PC-9 (cell line): ENCODE measurements around the gene UBA3. TPM values are rescaled to one million over a fixed set of nuclear protein-coding genes. Genes with fewer than 3 reads are reported as not detected.

ENCODE experiments used
- BruUV-seq: library from RNA; stranded (reverse); fragments of 400-500 nt; replicated peaks from 2 replicates; lab custom pipeline; 2021; lab: Mats Ljungman, UMichigan
- CTCF ChIA-PET: fragments of 300-600 bp; sonication (Branson Sonifier 250); formaldehyde crosslinking; loops from one replicate; lab custom pipeline; 2022; ENCODE audit warnings: antibody characterized with exemption; lab: Charles Lee
- POLR2A ChIA-PET: fragments of 300-600 bp; sonication (Branson Sonifier 250); formaldehyde crosslinking; loops from one replicate; lab custom pipeline; 2022; ENCODE audit warnings: antibody characterized with exemption; ENCODE audit not compliant: unreplicated experiment; lab: Charles Lee
- DNase-seq, 2 experiments: peaks; one replicate each; pipeline versions ENCODE4 v3.0.0 to v3.0.0-alpha.2; 2015 to 2022; ENCODE audit warnings: mixed read lengths in 1 of 2
- H2AFZ ChIP-seq: fragments of 200-600 bp; sonication (generic); 2 replicates; pipeline ENCODE4 v1.8.1; 2017; ENCODE audit warnings: antibody characterized with exemption
- H3F3A ChIP-seq: fragments of 200-600 bp; sonication (generic); 2 replicates; pipeline ENCODE4 v1.8.1; 2017; ENCODE audit warnings: antibody characterized with exemption, mild to moderate bottlenecking, low read depth; ENCODE audit not compliant: insufficient read depth
- H3K27ac ChIP-seq: fragments of 200-600 bp; sonication (generic); 2 replicates; pipeline ENCODE4 v1.6.1; 2016; ENCODE audit warnings: mixed run types
- H3K27me3 ChIP-seq: fragments of 200-600 bp; sonication (generic); 2 replicates; pipeline ENCODE4 v1.6.1; 2016; ENCODE audit warnings: low read depth, mixed run types; ENCODE audit not compliant: insufficient read depth
- H3K36me3 ChIP-seq: fragments of 200-600 bp; sonication (generic); 2 replicates; pipeline ENCODE4 v1.6.1; 2016; ENCODE audit warnings: low read depth, mixed run types
- H3K4me1 ChIP-seq: fragments of 200-600 bp; sonication (generic); replicated peaks from 2 replicates; pipeline ENCODE4 v1.6.1; 2016; ENCODE audit warnings: mixed run types; ENCODE audit not compliant: insufficient read depth
- H3K4me2 ChIP-seq: fragments of 200-600 bp; sonication (generic); 2 replicates; pipeline ENCODE4 v1.6.1; 2017; ENCODE audit warnings: mixed run types
- H3K4me3 ChIP-seq: fragments of 200-600 bp; sonication (generic); 2 replicates; pipeline ENCODE4 v1.6.1; 2016; ENCODE audit warnings: mixed run types
- H3K79me2 ChIP-seq: fragments of 200-600 bp; sonication (generic); 2 replicates; pipeline ENCODE4 v1.6.1; 2017; ENCODE audit warnings: low read depth, mixed run types
- H3K9me2 ChIP-seq: fragments of 200-600 bp; sonication (generic); 2 replicates; pipeline ENCODE4 v1.8.1; 2017; ENCODE audit warnings: mild to moderate bottlenecking; ENCODE audit not compliant: insufficient read depth
- H3K9me3 ChIP-seq: fragments of 200-600 bp; sonication (generic); 2 replicates; pipeline ENCODE4 v1.8.1; 2016; ENCODE audit warnings: low read depth; ENCODE audit not compliant: insufficient read depth
- H4K20me1 ChIP-seq: fragments of 200-600 bp; sonication (generic); 2 replicates; pipeline ENCODE4 v1.8.1; 2017; ENCODE audit not compliant: insufficient read depth
- CTCF ChIP-seq: fragments of 200-600 bp; sonication (generic); conservative IDR thresholded peaks from 2 replicates; pipeline ENCODE4 v1.6.1; 2017; ENCODE audit warnings: mixed run types, antibody characterized with exemption, mild to moderate bottlenecking, moderate library complexity
- EZH2 ChIP-seq: fragments of 200-600 bp; sonication (generic); IDR thresholded peaks from 2 replicates; pipeline ENCODE4 v1.8.0; 2017; ENCODE audit warnings: antibody characterized with exemption, low read depth
- intact Hi-C: fragments of 100-400 bp; cut with micrococcal nuclease; formaldehyde crosslinking; loops from one replicate; pipeline ENCODE4 v1.10.0; 2022; ENCODE audit not compliant: unreplicated experiment
- total RNA-seq: library from RNA; stranded (reverse); gene quantifications from 2 replicates; pipeline ENCODE4 v1.2.3, GENCODE V29; 2021

Gene UBA3
- total RNA-seq, 1 experiment from 2014 or later, result 88.8 TPM

- Histone ChIP-seq H3K9me3 (no peaks in the 10 kb centered on the region), H3K4me3 (no peak overlapping the region), H3K4me2 (no peak overlapping the region), H3K4me1 (peaks cover 31% of the 10 kb centered on the region), H3K27ac (no peak overlapping the region), H3K27me3 (no peaks in the 10 kb centered on the region), H2AFZ (no peak overlapping the region), H3F3A (peaks cover 27% of the 10 kb centered on the region), H3K36me3 (no peaks in the 10 kb centered on the region), H4K20me1 (no peaks in the 10 kb centered on the region), H3K79me2 (no peaks in the 10 kb centered on the region), H3K9me2 (no peaks in the 10 kb centered on the region)
- no TSS peak for BruUV-seq
- POLR2A ChIA-PET, result no interaction called here
- DNase-seq, result no peak
- intact Hi-C loops, result loop anchor here (1.0 to 5.0 kb wide), 4 partner anchors 43 to 552 kb away; no protein-coding TSS in a partner anchor
- TF ChIP-seq CTCF (no peak), EZH2 (no peak)
- CTCF ChIA-PET, result interaction anchor here (0.6 to 2.0 kb wide), 4 partner anchors 42 to 1939 kb away, joined by 3 to 7 read pairs (median 6); no protein-coding TSS in a partner anchor
Measured at GRCh38 chr3:69119681-69120080, 39.5 kb upstream of the UBA3 start.

- Histone ChIP-seq H3K27me3 (no peaks in the 10 kb centered on the region), H3K79me2 (no peaks in the 10 kb centered on the region), H3K9me2 (no peaks in the 10 kb centered on the region), H3K9me3 (no peaks in the 10 kb centered on the region), H3F3A (peaks cover 27% of the 10 kb centered on the region), H3K4me3 (no peak overlapping the region), H4K20me1 (no peaks in the 10 kb centered on the region), H3K4me2 (no peak overlapping the region), H3K27ac (no peak overlapping the region), H3K4me1 (peaks cover 31% of the 10 kb centered on the region), H3K36me3 (no peaks in the 10 kb centered on the region), H2AFZ (no peak overlapping the region)
- no peak for DNase-seq
- intact Hi-C loops, result loop anchor here (5.0 kb wide), 1 partner anchor 83 kb away; no protein-coding TSS in a partner anchor
- ChIA-PET POLR2A (no interaction called here), CTCF (interaction anchor here (0.6 kb wide), 1 partner anchor 110 kb away, joined by 3 read pairs; no protein-coding TSS in a partner anchor)
- TF ChIP-seq CTCF, result no peak
- no peak for TF ChIP-seq EZH2
- BruUV-seq, result no TSS peak
Measured at GRCh38 chr3:69119138-69119537, 39.0 kb upstream of the UBA3 start.

GRCh38 chr3:69118555-69118954, 38.4 kb upstream of the UBA3 start:
- ChIA-PET POLR2A (no interaction called here), CTCF (no interaction called here)
- intact Hi-C loops, result loop anchor here (5.0 kb wide), 1 partner anchor 84 kb away; no protein-coding TSS in a partner anchor
- TF ChIP-seq EZH2 (no peak), CTCF (no peak)
- H3K4me3 ChIP-seq, result no peak overlapping the region
- no TSS peak for BruUV-seq
- H3K79me2 ChIP-seq, result no peaks in the 10 kb centered on the region
- DNase-seq, result no peak
- H3K27me3 ChIP-seq, result no peaks in the 10 kb centered on the region
- no peaks in the 10 kb centered on the region for H3K9me2 ChIP-seq
- no peaks in the 10 kb centered on the region for H3K36me3 ChIP-seq
- H3F3A ChIP-seq, result peaks cover 27% of the 10 kb centered on the region
- no peak overlapping the region for H3K4me2 ChIP-seq
- H4K20me1 ChIP-seq, result no peaks in the 10 kb centered on the region
- no peak overlapping the region for H2AFZ ChIP-seq
- H3K4me1 ChIP-seq, result peaks cover 31% of the 10 kb centered on the region
- no peak overlapping the region for H3K27ac ChIP-seq
- H3K9me3 ChIP-seq, result no peaks in the 10 kb centered on the region
